IMR-90 (cell line): ENCODE results near the gene NT5C3B. TPM values are rescaled to one million over a fixed set of nuclear protein-coding genes. Genes with fewer than 3 reads are reported as not detected.

Experiments used
- ATAC-seq: fragments of 200-7000 bp; cut with Tn5 transposase; 2 replicates; pipeline ENCODE4 v1.9.1; 2020; ENCODE audit warnings: low read depth, mild to moderate bottlenecking, moderate library complexity
- BruUV-seq: library from RNA; stranded (reverse); fragments of 400-500 nt; replicated peaks from 2 replicates; lab custom pipeline; 2021; lab: Mats Ljungman, UMichigan
- CTCF ChIA-PET: fragments of 300-600 bp; formaldehyde crosslinking; extraction: SDS; loops from one replicate; lab custom pipeline; 2021; ENCODE audit warnings: antibody characterized with exemption; lab: Yijun Ruan, JAX
- POLR2A ChIA-PET: fragments of 300-600 bp; sonication (Branson Sonifier 250); formaldehyde crosslinking; loops from one replicate; lab custom pipeline; 2022; ENCODE audit warnings: antibody characterized with exemption; ENCODE audit not compliant: unreplicated experiment; lab: Charles Lee
- DNase-seq: peaks from one replicate; pipeline ENCODE4 v3.0.0; 2013
- H2AFZ ChIP-seq: replicated peaks from 2 replicates; pipeline ENCODE3; 2013; ENCODE audit warnings: low read length, mild to moderate bottlenecking; ENCODE audit not compliant: poor library complexity
- H2AK5ac ChIP-seq: 2 replicates; pipeline ENCODE4 v1.6.1; 2013; ENCODE audit warnings: low read depth, low read length, inconsistent platforms
- H2AK9ac ChIP-seq: replicated peaks from 2 replicates; pipeline ENCODE3; 2013; ENCODE audit warnings: mild to moderate bottlenecking, low read depth, low read length, moderate library complexity; ENCODE audit not compliant: poor library complexity
- H2BK120ac ChIP-seq: 2 replicates; pipeline ENCODE4 v1.6.1; 2013; ENCODE audit warnings: low read depth, low read length, inconsistent platforms
- H2BK15ac ChIP-seq: 3 replicates; pipeline ENCODE4 v1.6.1; 2013; ENCODE audit warnings: low read depth, low read length, inconsistent platforms
- H2BK20ac ChIP-seq: 2 replicates; pipeline ENCODE4 v1.6.1; 2013; ENCODE audit warnings: low read depth, mild to moderate bottlenecking, inconsistent platforms, low read length, moderate library complexity
- H2BK5ac ChIP-seq: 2 replicates; pipeline ENCODE4 v1.6.1; 2013; ENCODE audit warnings: mild to moderate bottlenecking, low read depth, low read length, inconsistent platforms; ENCODE audit not compliant: poor library complexity, severe bottlenecking
- H3K14ac ChIP-seq: replicated peaks from 2 replicates; pipeline ENCODE4 v1.6.1; 2013; ENCODE audit warnings: low read depth, low read length, inconsistent platforms
- H3K18ac ChIP-seq: 2 replicates; pipeline ENCODE4 v1.6.1; 2013; ENCODE audit warnings: low read depth, low read length, control low read depth
- H3K23ac ChIP-seq: 2 replicates; pipeline ENCODE4 v1.6.1; 2013; ENCODE audit warnings: low read depth, low read length, inconsistent platforms
- H3K27ac ChIP-seq: 2 replicates; pipeline ENCODE4 v1.5.1; 2013; ENCODE audit warnings: mild to moderate bottlenecking, control low read depth, low read length; ENCODE audit not compliant: insufficient read depth
- H3K27me3 ChIP-seq: 2 replicates; pipeline ENCODE4 v1.6.1; 2013; ENCODE audit warnings: low read length; ENCODE audit not compliant: control insufficient read depth, insufficient read depth
- H3K36me3 ChIP-seq: 2 replicates; pipeline ENCODE4 v1.6.1; 2013; ENCODE audit warnings: low read length, mixed read lengths; ENCODE audit not compliant: control insufficient read depth, insufficient read depth
- H3K4ac ChIP-seq: 2 replicates; pipeline ENCODE4 v1.6.1; 2013; ENCODE audit warnings: low read depth, low read length, inconsistent platforms
- H3K4me1 ChIP-seq: 2 replicates; pipeline ENCODE4 v1.6.1; 2013; ENCODE audit warnings: low read length, mixed read lengths; ENCODE audit not compliant: control insufficient read depth, insufficient read depth
- H3K4me2 ChIP-seq: 2 replicates; pipeline ENCODE4 v1.6.1; 2013; ENCODE audit warnings: low read depth, mild to moderate bottlenecking, control low read depth, low read length, moderate library complexity
- H3K4me3 ChIP-seq: 2 replicates; pipeline ENCODE4 v1.5.1; 2013; ENCODE audit warnings: low read depth, mild to moderate bottlenecking, control low read depth, low read length, moderate library complexity; ENCODE audit not compliant: insufficient read depth
- H3K56ac ChIP-seq: 2 replicates; pipeline ENCODE4 v1.6.1; 2013; ENCODE audit warnings: low read length, inconsistent platforms; ENCODE audit not compliant: insufficient read depth; ENCODE audit errors: extremely low read depth
- H3K79me1 ChIP-seq, 2 experiments: 2 replicates each; pipeline ENCODE4 v1.6.1; 2013; ENCODE audit warnings: low read length in 2 of 2, inconsistent platforms in 1 of 2, low read depth in 1 of 2
- H3K9ac ChIP-seq: 2 replicates; pipeline ENCODE4 v1.6.1; 2013; ENCODE audit warnings: low read depth, low read length, control low read depth
- H3K9me1 ChIP-seq: 2 replicates; pipeline ENCODE4 v1.6.1; 2013; ENCODE audit warnings: low read length, inconsistent platforms; ENCODE audit not compliant: insufficient read depth
- H3K9me3 ChIP-seq: 2 replicates; pipeline ENCODE4 v1.6.1; 2013; ENCODE audit warnings: low read length; ENCODE audit not compliant: control insufficient read depth, insufficient read depth
- H4K20me1 ChIP-seq: 2 replicates; pipeline ENCODE4 v1.6.1; 2013; ENCODE audit warnings: low read length, inconsistent platforms; ENCODE audit not compliant: insufficient read depth
- H4K5ac ChIP-seq: 2 replicates; pipeline ENCODE4 v1.6.1; 2013; ENCODE audit warnings: mild to moderate bottlenecking, low read depth, low read length, control low read depth
- H4K8ac ChIP-seq, 2 experiments: 2 replicates each; pipeline ENCODE4 v1.6.1; 2013; ENCODE audit warnings: low read depth in 2 of 2, low read length in 2 of 2, control low read depth in 1 of 2, inconsistent platforms in 1 of 2
- H4K91ac ChIP-seq: 2 replicates; pipeline ENCODE4 v1.6.1; 2013; ENCODE audit warnings: low read depth, low read length, inconsistent platforms; ENCODE audit not compliant: insufficient read depth
- BHLHE40 ChIP-seq: fragments of 150-350 bp; IDR thresholded peaks from 2 replicates; pipeline ENCODE4 v1.6.1; 2016; ENCODE audit warnings: mild to moderate bottlenecking, low read depth, low read length
- CEBPB ChIP-seq: IDR thresholded peaks from 2 replicates; pipeline ENCODE4 v1.6.1; 2012; ENCODE audit warnings: low read depth, low read length, improper control_type of control experiment
- CHD1 ChIP-seq: IDR thresholded peaks from 2 replicates; pipeline ENCODE4 v1.6.1; 2012; ENCODE audit warnings: low read depth, low read length, improper control_type of control experiment
- CTCF ChIP-seq: conservative IDR thresholded peaks from 2 replicates; pipeline ENCODE4 v1.5.1; 2012; ENCODE audit warnings: mild to moderate bottlenecking, low read depth, low read length, improper control_type of control experiment
- ELK1 ChIP-seq: fragments of 150-350 bp; IDR thresholded peaks from 2 replicates; pipeline ENCODE4 v1.6.1; 2016; ENCODE audit warnings: low read depth, mild to moderate bottlenecking, low read length, moderate library complexity, borderline replicate concordance
- FOS ChIP-seq: fragments of 150-350 bp; IDR thresholded peaks from 2 replicates; pipeline ENCODE4 v1.6.1; 2016; ENCODE audit warnings: low read depth, low read length
- MAFK ChIP-seq: IDR thresholded peaks from 2 replicates; pipeline ENCODE4 v1.6.1; 2012; ENCODE audit warnings: low read depth, low read length, improper control_type of control experiment
- MAZ ChIP-seq: IDR thresholded peaks from 2 replicates; pipeline ENCODE4 v1.6.1; 2012; ENCODE audit warnings: low read depth, mild to moderate bottlenecking, low read length, improper control_type of control experiment, moderate library complexity, borderline replicate concordance
- MXI1 ChIP-seq: IDR thresholded peaks from 2 replicates; pipeline ENCODE4 v1.6.1; 2012; ENCODE audit warnings: low read depth, mild to moderate bottlenecking, low read length, moderate library complexity, borderline replicate concordance
- NFE2L2 ChIP-seq: fragments of 150-350 bp; IDR thresholded peaks from 2 replicates; pipeline ENCODE4 v1.6.1; 2016; ENCODE audit warnings: low read depth, mild to moderate bottlenecking, low read length
- POLR2A ChIP-seq: IDR thresholded peaks from 2 replicates; pipeline ENCODE4 v1.6.1; 2012; ENCODE audit warnings: mild to moderate bottlenecking, low read depth, low read length
- RCOR1 ChIP-seq: IDR thresholded peaks from 2 replicates; pipeline ENCODE4 v1.6.1; 2012; ENCODE audit warnings: mild to moderate bottlenecking, low read length, improper control_type of control experiment; ENCODE audit not compliant: insufficient replicate concordance
- WGBS, 2 experiments: methylation state at CpG; one replicate each; pipeline versions ENCODE4 v1.1.5 to v1.1.7; 2013; ENCODE audit warnings: missing lambda C conversion rate in 2 of 2; ENCODE audit not compliant: insufficient read length in 1 of 2; ENCODE audit errors: extremely low coverage in 2 of 2; 5-methylcytosine and 5-hydroxymethylcytosine counted together
- dilution Hi-C: fragments of 300-500 bp; cut with HindIII; formaldehyde crosslinking; loops from one replicate; pipeline ENCODE4 v1.14.3; 2018; ENCODE audit warnings: low sequenced_read_pairs; ENCODE audit not compliant: unreplicated experiment
- in situ Hi-C: fragments of 300-500 bp; cut with MboI; formaldehyde crosslinking; loops from 3 replicates; pipeline ENCODE4 v1.14.3; 2019; ENCODE audit warnings: low sequenced_read_pairs, inconsistent platforms, mixed read lengths
- intact Hi-C: fragments of 100-400 bp; cut with micrococcal nuclease; formaldehyde crosslinking; loops from 2 replicates; pipeline ENCODE4 v1.10.0; 2022
- polyA plus RNA-seq, 3 experiments: library from polyadenylated mRNA; depleted of rRNA; stranded (reverse); fragments of >200 nt; gene quantifications; 2 replicates each; pipeline ENCODE4 v1.2.3, GENCODE V29; 2012; ENCODE audit warnings: low replicate concordance in 1 of 3
- total RNA-seq: library from RNA; depleted of rRNA; stranded (reverse); fragments of >200 nt; gene quantifications from 2 replicates; pipeline ENCODE4 v1.2.3, GENCODE V29; 2012

NT5C3B gene
- total and polyA plus RNA-seq, 2 of the 4 experiments (the other 2 are of a cell fraction) = 59.9 to 92.7 TPM

GRCh38 chr17:41849251-41849990 lies 13.4 kb upstream of the NT5C3B start:
- POLR2A ChIA-PET = interaction anchor here (0.6 kb wide), 1 partner anchor 117 kb away, joined by 19 read pairs; no protein-coding TSS in a partner anchor
- Histone ChIP-seq H2BK5ac (no peak overlapping the region), H4K8ac (no peak overlapping the region), H3K23ac (no peak overlapping the region), H3K9ac (no peak overlapping the region), H3K4me2 (no peak overlapping the region), H3K4ac (no peak overlapping the region), H2BK120ac (no peak overlapping the region), H2AFZ (no peak overlapping the region), H2AK5ac (no peak overlapping the region), H3K9me3 (no peaks in the 10 kb centered on the region), H3K56ac (no peak overlapping the region), H4K5ac (no peak overlapping the region), H2BK20ac (no peak overlapping the region), H3K4me1 (0 out of 2 replicates have a peak, but pooled peaks cover 2% of the 10 kb centered on the region), H3K27me3 (no peaks in the 10 kb centered on the region), H2AK9ac (no peak overlapping the region), H3K18ac (no peak overlapping the region), H4K20me1 (peaks cover 33% of the 10 kb centered on the region), H3K14ac (no peak overlapping the region), H3K27ac (no peak overlapping the region), H3K36me3 (peaks cover 13% of the 10 kb centered on the region), H4K91ac (no peak overlapping the region), H3K4me3 (no peak overlapping the region), H2BK15ac (no peak overlapping the region), H3K9me1 (peaks cover 9% of the 10 kb centered on the region), H3K79me1 (peaks cover 24 to 51% of the 10 kb centered on the region in 2 experiments)
- dilution Hi-C loops (no loop called here), intact Hi-C loops (no loop called here), in situ Hi-C loops (no loop called here)
- peak; percentile 29; the same call in 1 of the 2 replicates for ATAC-seq
- WGBS, 2 experiments = no CpG with 5 or more reads among the region's 4 CpGs
- CTCF ChIA-PET = interaction anchor here (0.8 to 2.0 kb wide), 2 partner anchors 9 to 14 kb away, joined by 3 to 6 read pairs; no protein-coding TSS in a partner anchor
- BruUV-seq = no TSS peak
- DNase-seq = no peak
- no peak for TF ChIP-seq FOS
- no peak for TF ChIP-seq NFE2L2
- no peak for TF ChIP-seq CEBPB
- no peak for TF ChIP-seq CTCF
- no peak for TF ChIP-seq MAFK
- TF ChIP-seq MXI1 = no peak
- no peak for TF ChIP-seq POLR2A
- no peak for TF ChIP-seq MAZ
- no peak for TF ChIP-seq RCOR1
- TF ChIP-seq ELK1 = no peak
- TF ChIP-seq BHLHE40 = no peak
- TF ChIP-seq CHD1 = no peak
